GM18951 (cell line): ENCODE results near the gene R3HCC1L.
"Not testable (repeated sequence)": the region's sequence is repeated elsewhere in the genome, so short reads cannot be mapped to it uniquely, and the experiment has no call there.

Experiments
- POLR2A ChIP-seq: IDR thresholded peaks from 4 replicates; pipeline ENCODE4 v1.6.1; 2011; ENCODE audit warnings: mild to moderate bottlenecking; ENCODE audit not compliant: insufficient read length, insufficient read depth; ENCODE audit errors: extremely low read depth
- in situ Hi-C: fragments of 300-500 bp; cut with MboI; formaldehyde crosslinking; loops from one replicate; pipeline ENCODE4 v1.12.0; 2022; ENCODE audit warnings: low sequenced_read_pairs, mixed read lengths, inconsistent platforms; ENCODE audit not compliant: unreplicated experiment

The R3HCC1L gene

DNA sequence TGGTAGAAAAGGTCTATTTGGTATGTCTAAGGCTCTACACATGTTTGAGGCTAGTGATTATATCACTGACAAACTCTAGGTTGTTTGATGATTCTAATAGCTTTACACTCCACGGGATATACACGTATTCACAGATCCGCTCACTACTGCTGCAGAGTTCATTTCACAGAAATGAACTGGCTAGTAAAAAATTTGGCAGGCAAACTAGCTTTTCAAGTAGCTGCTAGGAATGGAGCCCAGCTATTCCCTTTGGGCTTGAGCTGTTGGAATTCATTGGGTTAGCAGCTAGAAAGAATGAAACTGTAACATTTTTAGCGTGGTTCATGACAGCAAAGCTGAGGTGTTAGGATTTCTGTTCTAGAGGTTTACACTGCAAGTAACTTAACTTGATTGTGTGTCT, 37.6 kb downstream of the R3HCC1L start:
- no peak for TF ChIP-seq POLR2A
- in situ Hi-C loops = no loop called here

DNA sequence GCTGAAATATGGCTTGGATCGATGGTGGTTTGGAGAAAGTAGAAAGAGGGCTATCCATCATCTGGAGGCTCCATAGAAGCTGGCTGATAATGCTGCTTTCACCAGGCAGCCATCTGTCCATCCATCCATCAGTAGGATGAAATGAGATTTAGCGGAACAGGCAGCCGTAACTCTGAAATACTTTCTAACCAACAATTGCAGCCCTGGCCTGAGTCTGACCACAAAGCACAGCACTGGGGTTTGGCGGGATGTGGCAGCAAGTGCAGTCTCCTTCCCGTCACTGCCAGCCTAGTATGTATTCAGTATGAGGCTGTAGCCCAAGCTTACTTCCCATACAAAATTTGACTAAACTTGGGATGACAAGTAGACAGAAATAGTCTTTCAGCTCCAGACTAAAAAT, 38.0 kb downstream of the R3HCC1L start:
- in situ Hi-C loops = no loop called here
- TF ChIP-seq POLR2A = no peak

DNA sequence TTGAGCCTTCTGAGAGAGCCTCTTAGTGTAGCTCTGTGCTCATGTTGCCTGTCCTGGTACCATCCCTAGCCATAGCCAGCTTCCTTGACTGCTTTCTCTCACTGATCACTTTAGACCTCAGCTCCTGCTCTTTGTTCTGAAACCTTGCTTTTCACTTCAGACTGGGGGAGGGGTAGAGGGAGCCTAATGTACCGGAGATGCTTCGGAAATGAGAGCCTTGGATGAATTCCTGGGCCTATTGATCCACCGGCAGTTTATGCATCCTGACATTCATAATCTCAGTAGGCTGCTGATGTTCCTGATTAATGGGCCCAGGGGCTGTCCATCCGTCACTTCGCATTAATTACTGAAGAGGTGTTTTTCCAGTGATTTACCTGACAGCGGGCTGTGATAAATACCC, 38.8 kb downstream of the R3HCC1L start:
- no peak for TF ChIP-seq POLR2A
- in situ Hi-C loops = no loop called here

GRCh38 chr10:98182351-98182915, 48.0 kb downstream of the R3HCC1L start:
- in situ Hi-C loops = not testable (repeated sequence)

DNA sequence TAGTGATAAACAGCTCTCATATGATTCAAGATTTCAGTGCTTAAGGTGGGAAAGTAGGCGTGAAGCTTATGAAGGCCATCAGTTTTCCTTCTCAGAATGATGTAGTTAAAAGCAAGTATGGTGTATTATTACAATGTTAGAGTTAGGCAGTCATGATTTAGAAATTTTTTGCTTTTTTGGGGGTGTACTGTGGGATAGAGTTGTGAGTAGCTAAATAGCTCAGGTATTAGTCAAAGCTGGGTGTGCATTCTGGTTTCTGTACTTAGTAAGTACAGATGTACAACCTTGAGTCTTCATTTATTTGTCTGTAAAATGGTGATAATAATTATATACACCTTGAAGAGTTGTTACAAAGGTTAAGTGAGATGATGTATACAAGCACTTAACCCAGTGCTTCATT, 52.2 kb downstream of the R3HCC1L start:
- TF ChIP-seq POLR2A = no peak
- in situ Hi-C loops = no loop called here

DNA sequence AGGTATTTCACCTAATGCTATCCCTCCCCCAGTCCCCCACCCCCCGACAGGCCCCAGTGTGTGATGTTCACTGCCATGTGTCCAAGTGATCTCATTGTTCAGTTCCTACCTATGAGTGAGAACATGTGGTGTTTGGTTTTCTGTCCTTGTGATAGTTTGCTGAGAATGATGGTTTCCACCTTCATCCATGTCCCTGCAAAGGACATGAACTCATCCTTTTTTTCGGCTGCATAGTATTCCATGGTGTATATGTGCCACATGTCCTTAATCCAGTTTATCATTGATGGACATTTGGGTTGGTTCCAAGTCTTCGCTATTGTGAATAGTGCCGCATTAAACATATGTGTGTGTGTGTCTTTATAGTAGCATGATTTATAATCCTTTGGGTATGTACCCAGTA, 56.3 kb downstream of the R3HCC1L start:
- in situ Hi-C loops = not testable (repeated sequence)

DNA sequence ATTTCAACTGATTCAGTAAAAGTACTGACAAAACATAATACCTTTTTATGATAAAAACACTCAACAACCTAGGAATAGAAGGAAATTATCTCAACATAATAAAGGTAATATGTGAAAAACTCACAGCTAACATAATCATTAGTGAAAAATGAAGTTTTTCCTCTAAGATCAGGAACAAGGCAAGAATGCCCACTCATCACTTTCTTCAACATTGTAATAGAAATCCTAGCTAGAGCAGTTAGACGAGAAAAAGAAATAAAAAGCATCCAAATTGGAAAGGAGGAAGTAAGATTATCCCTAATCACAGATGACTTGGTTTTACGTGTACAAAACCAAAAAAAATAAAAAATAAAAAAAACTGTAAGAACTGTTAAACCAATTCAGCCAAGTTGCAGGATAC, 58.6 kb downstream of the R3HCC1L start:
- in situ Hi-C loops = no loop called here

GRCh38 chr10:98194633-98195032, 60.2 kb downstream of the R3HCC1L start:
- no peak for TF ChIP-seq POLR2A
- in situ Hi-C loops = no loop called here

More for the DNA sequence above, 58.6 kb downstream of the R3HCC1L start:
- TF ChIP-seq POLR2A = no peak

GRCh38 chr10:98195120-98195519, 60.7 kb downstream of the R3HCC1L start:
- in situ Hi-C loops = no loop called here
- TF ChIP-seq POLR2A = no peak

GRCh38 chr10:98196985-98197384, 62.5 kb downstream of the R3HCC1L start:
- in situ Hi-C loops = no loop called here
- TF ChIP-seq POLR2A = no peak

GRCh38 chr10:98201760-98202159, 67.3 kb downstream of the R3HCC1L start:
- in situ Hi-C loops = no loop called here
- no peak for TF ChIP-seq POLR2A

GRCh38 chr10:98202378-98202777, 67.9 kb downstream of the R3HCC1L start:
- no peak for TF ChIP-seq POLR2A
- in situ Hi-C loops = no loop called here

DNA sequence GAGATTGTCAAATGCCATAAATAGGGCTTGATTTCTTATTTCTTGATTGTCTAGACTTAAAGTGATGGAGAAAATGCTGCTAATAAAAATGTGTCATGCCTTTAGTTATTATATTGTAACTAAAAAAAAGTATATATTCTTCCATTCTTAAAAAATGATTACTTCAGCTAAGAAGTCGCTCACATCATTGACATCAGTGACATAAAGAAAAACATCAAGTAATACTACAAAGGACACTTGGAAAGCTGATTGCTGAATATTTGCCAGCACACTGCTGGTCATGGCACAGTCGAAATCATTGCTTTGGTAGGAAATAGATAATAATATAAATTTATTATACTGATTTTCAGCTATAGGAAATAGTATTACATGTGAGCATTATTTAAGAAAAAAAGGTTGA, 70.9 kb downstream of the R3HCC1L start:
- in situ Hi-C loops = no loop called here
- TF ChIP-seq POLR2A = no peak

- TF ChIP-seq POLR2A = no peak
- in situ Hi-C loops = no loop called here
These were observed 74.5 kb downstream of the R3HCC1L start for GRCh38 chr10:98208925-98209324.

GRCh38 chr10:98209441-98209840, 75.0 kb downstream of the R3HCC1L start:
- in situ Hi-C loops = no loop called here
- TF ChIP-seq POLR2A = no peak

GRCh38 chr10:98212196-98212595, 77.7 kb downstream of the R3HCC1L start:
- no peak for TF ChIP-seq POLR2A
- in situ Hi-C loops = no loop called here

DNA sequence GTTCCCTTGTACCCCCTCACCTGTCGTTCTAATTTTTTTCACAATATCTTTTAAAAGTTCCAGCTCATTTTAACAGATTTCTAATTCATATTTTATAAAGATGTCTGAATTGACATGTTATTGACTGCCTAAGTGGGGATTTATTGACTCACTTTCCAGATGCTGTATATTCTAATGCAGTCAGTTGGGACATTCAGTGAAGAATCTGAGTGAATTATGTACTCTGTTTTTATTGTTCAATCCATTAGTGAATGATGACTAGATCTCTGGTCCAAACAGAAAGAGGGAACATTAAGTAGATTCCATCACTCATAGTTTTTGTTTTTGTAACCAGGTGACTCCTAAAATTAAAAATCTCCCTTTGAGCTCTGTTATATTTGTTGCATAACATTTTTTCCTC, 79.3 kb downstream of the R3HCC1L start:
- TF ChIP-seq POLR2A = no peak
- in situ Hi-C loops = no loop called here
